GM20000 (cell line): ENCODE measurements around the gene TBC1D21.

Source experiments
- DNase-seq: peaks from one replicate; pipeline ENCODE4 v3.0.0; 2012; ENCODE audit warnings: low spot score
- TF ChIP-seq, protein P1 (sequence below): IDR thresholded peaks from 2 replicates; pipeline ENCODE4 v1.5.1; 2012; ENCODE audit warnings: mild to moderate bottlenecking, control low read depth; ENCODE audit errors: extremely low read depth, missing control alignments

TBC1D21 gene

DNA sequence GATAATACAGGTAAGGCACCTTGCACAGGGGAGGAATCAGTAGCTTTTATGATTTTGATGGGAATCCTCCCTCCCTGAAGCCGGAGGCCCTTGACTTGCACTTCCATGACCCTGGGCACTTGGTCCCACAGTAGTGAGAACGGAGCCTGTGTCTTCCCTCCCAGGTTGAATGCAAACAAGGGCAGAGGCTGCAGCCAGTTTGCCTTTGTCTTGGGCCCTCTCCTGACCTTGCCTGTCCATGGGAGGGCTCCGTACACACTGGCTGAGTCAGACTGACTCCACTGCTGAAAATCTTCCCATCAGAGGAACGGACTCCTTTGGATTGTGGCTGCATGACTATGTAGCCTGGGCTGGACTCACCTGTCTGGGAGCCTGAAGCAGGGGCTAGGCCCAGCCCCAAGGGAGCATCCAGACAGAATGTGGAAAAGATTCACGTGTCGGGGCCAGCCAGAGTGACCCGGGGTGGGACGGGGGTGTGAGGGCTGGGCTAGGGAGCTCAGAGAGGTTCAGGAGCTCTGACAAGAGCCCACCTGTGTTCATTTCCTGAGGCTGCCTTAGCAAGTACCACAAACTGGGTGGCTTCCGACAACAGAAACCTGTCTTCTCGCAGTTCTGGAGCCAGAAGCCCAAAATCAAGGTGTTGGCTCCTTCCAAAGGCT lies 9.5 kb downstream of the TBC1D21 start:
- TF ChIP-seq, protein P1, sequence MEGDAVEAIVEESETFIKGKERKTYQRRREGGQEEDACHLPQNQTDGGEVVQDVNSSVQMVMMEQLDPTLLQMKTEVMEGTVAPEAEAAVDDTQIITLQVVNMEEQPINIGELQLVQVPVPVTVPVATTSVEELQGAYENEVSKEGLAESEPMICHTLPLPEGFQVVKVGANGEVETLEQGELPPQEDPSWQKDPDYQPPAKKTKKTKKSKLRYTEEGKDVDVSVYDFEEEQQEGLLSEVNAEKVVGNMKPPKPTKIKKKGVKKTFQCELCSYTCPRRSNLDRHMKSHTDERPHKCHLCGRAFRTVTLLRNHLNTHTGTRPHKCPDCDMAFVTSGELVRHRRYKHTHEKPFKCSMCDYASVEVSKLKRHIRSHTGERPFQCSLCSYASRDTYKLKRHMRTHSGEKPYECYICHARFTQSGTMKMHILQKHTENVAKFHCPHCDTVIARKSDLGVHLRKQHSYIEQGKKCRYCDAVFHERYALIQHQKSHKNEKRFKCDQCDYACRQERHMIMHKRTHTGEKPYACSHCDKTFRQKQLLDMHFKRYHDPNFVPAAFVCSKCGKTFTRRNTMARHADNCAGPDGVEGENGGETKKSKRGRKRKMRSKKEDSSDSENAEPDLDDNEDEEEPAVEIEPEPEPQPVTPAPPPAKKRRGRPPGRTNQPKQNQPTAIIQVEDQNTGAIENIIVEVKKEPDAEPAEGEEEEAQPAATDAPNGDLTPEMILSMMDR: no peak

DNA sequence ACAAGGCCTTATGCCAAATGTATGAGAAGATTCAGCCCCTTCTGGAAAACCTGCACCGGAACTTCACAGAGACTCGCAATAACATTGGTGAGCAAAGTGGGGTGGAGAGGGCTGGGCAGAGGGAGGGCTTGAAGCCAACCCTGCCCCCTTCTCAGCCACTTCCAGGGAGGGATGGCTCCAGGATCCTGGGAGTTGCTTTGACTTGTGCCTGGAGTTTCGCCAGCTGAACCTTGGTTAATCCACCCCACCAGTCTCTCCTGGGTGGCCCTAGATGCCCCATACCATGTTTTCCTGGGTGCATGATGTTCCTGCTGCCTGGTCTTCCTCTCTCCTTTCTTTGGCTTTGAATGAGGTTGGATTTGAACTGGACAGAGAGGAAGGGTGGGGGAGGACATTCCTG lies 10.8 kb downstream of the TBC1D21 start:
- no peak for DNase-seq
- TF ChIP-seq, protein P1: no peak

More for the DNA sequence above, 9.5 kb downstream of the TBC1D21 start:
- DNase-seq: no peak

DNA sequence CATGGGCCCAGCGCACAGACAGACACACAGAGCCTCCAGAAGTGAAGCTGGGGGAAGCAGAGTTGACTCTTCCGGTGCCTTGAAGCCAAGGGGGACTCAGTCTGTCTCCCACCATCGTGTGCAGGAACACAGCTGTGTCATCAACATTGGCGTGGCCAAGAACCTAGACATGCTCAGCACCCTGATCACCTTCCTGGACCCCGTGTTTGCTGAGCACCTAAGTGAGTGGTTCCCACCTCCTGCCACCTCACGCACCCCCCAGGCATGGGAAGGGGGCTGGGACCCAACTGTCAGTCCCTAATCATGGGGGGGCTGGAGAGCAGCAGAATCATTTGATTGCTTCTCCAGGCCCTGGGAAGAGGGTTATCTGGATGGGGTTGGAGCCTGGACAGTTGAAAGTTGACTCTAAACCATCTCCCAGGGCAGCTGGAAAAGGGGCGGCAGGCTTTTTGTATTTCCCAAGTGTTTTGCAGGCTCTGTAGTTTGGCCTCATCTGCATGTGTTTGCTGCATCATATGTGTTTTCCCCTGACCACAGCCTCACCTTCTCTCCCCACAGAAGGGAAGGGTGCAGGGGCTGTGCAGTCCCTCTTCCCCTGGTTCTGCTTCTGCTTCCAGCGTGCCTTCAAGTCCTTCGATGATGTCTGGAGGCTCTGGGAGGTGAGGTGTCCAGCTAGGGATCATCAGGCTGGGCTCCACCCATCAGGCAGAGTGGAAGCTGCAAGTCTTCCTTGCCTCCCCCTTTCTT lies 12.8 kb downstream of the TBC1D21 start:
- TF ChIP-seq, protein P1: no peak
- DNase-seq: no peak

DNA sequence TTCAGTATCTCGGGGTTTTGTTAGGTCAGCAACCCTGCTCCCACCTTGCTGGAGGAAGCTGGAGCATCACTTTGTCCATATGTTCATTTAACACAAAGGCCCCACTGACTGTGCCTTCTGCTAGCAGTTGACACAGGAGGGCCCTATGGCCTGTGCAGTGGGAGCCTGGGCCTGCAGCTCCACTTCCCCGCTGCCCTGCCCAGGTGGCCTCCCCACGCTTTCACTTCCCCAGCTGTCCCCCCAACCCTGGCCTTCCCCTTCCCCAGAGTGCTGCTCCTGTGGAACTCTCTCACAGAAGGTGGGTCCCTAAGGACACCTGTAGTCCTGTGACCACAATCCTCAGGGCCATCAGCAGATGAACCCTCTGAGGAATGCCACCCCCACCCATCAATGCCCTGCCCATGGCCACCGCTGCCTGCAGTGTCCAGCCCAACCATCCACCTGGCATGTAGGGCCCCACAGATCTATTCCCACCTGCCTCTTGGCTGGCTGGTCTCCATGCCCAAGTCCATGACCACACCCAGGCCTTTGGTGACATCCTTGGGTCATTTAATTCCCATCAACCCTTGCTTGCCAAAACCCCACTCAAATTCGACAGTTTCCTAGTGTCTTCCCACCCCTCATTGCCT lies 13.5 kb downstream of the TBC1D21 start:
- TF ChIP-seq, protein P1: no peak
- no peak for DNase-seq

DNA sequence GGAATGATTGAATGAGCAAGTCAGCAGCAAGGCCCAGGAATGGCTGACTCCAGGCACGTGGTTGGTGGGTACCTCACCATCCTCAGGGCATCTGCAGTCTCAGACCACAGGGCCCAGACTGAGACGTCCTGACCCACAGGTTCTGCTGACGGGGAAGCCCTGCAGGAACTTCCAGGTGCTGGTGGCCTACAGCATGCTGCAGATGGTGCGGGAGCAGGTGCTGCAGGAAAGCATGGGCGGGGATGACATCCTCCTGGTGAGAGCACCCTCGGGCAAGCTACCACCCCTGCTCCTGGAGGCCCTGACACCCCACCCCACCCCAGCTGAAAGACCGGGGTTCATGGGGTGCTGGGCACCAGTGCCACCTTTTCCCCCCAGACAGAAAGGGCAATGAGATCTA lies 14.1 kb downstream of the TBC1D21 start:
- no peak for DNase-seq
- TF ChIP-seq, protein P1: no peak

DNA sequence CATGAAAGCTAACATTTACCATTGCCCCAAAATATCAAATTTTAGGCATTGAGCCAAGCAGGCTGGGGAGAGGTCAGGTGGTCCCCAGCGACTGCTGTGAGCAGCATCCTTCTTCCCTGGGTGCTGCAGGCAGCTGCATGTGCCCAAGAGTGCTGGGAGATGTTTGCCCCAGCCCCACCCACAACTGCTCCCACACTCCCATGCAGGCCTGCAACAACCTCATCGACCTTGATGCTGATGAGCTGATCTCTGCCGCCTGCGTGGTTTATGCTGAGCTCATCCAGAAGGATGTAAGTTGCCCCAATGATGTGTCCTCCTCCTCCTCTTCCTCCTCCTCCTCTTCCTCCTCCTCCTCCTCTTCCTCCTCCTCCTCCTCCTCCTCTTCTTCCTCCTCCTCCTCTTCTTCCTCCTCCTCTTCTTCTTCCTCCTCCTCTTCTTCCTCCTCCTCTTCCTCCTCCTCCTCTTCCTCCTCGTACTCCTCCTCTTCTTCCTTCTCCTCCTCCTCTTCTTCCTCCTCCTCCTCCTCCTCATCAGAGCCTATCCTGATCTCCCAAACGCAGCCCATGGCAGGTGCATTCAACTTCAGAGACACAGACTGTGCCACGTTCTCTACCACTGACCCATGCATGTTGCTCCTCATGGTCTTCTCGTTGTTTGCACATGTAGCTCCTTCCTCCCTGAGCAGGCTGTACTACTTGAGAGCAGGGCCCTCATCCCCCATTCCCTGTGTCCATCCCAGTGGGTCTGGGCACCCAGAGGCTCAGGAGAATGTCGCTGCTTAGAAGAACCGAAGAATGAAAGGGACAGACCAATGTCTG lies 15.1 kb downstream of the TBC1D21 start:
- TF ChIP-seq, protein P1: no peak
- no peak for DNase-seq
